Glomerular endothelial cell (primary cell): ENCODE results near the gene SULF2. TPM values are rescaled to one million over a fixed set of nuclear protein-coding genes. Genes with fewer than 3 reads are reported as not detected.

Source experiments
- DNase-seq: peaks from one replicate; pipeline ENCODE4 v3.0.0-alpha.2; 2011; ENCODE audit warnings: low read depth, low spot score; ENCODE audit errors: extremely low read depth
- total RNA-seq: library from RNA; depleted of rRNA; stranded (reverse); fragments of >200 nt; gene quantifications from 2 replicates; pipeline ENCODE4 v1.2.3, GENCODE V29; 2015

SULF2 gene
- total RNA-seq, 1 donor from 2014 or later: 1,185 TPM

- no peak for DNase-seq
Measured at GRCh38 chr20:47785854-47786764, 828 bp upstream of the SULF2 start.

GRCh38 chr20:47784599-47785310 lies 526 bp downstream of the SULF2 start:
- DNase-seq: no peak

- no peak for DNase-seq
Measured at GRCh38 chr20:47783828-47784598, 1.3 kb downstream of the SULF2 start.

DNA sequence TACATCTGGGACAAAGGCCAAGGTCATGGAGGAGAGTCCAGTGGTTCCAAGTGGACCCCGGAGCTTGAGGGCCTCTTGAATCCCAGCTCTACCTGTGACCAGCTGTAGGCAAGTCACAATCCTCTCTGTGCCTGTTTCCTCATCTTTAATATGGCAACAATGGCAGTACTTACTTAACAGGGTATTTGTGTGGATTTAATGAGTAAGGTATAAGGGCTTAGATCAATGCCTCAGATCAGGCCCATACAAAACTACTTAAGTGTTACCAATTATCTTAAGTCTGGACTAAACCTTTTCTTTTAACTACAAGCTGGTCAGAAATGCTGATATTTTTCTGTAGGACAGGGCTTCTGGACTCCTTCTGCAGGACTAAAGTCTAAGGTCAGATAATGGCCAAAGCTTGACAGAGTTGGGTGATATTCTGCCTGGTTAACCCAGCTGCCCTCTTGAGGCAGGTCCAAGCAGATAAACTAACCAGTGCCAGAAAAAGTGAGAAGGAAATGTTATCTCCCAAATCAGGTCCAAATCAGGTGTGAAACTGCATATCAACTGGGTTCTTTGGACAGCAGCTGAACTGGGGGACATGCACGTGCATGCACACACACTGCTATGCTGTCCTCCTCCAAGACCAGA lies 2.2 kb downstream of the SULF2 start:
- DNase-seq: no peak

GRCh38 chr20:47782076-47782475 lies 3.2 kb downstream of the SULF2 start:
- DNase-seq: no peak

DNA sequence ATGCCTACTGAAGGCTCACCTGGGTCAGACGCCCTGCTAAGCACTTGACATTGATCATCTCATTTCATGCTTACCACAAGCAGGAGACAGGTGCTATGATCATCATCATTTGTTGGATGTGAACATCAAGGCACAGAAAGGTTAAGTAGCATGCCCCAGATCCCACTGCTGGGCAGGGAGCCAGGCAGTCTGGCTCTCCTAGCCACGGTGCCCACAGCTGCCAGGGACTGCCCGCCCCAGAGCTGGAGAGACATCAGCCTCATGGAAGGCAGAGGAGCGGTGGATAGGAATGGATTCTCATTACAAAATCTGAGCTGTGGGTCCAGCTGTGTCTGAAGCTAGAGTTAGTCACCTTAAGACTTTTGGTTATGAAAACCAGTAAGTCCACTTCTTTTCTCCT lies 3.6 kb downstream of the SULF2 start:
- no peak for DNase-seq

DNA sequence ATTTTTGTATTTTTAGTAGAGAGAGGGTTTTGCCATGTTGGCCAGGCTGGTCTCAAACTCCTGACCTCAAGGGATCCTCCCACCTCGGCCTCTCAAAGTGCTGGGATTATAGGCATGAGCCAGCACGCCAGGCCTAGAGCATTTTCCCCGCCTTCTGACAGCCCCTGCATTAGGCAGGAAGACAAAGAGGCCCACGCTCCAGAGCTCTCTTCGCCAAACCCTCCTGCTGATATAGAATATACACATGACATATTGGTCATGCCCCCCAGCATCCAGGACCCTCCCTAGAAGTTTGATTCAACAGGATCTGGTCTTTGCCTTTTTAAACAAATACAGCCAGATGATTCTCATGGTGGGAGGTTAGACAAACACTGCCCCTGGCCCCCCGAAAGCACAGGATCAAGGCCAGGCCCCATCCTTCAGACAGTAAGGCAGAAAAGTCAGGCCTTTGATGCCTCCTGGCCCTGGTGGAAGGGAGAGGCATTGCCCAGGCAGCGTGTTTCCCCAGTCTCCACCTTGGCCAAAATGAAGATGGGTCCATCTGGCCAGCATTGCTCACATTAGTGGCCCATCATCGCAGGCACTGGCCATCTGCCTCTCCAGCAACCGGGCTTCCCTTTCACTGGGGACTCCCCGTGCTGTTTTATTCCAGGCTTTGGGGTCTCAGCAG lies 4.4 kb downstream of the SULF2 start:
- no peak for DNase-seq

DNA sequence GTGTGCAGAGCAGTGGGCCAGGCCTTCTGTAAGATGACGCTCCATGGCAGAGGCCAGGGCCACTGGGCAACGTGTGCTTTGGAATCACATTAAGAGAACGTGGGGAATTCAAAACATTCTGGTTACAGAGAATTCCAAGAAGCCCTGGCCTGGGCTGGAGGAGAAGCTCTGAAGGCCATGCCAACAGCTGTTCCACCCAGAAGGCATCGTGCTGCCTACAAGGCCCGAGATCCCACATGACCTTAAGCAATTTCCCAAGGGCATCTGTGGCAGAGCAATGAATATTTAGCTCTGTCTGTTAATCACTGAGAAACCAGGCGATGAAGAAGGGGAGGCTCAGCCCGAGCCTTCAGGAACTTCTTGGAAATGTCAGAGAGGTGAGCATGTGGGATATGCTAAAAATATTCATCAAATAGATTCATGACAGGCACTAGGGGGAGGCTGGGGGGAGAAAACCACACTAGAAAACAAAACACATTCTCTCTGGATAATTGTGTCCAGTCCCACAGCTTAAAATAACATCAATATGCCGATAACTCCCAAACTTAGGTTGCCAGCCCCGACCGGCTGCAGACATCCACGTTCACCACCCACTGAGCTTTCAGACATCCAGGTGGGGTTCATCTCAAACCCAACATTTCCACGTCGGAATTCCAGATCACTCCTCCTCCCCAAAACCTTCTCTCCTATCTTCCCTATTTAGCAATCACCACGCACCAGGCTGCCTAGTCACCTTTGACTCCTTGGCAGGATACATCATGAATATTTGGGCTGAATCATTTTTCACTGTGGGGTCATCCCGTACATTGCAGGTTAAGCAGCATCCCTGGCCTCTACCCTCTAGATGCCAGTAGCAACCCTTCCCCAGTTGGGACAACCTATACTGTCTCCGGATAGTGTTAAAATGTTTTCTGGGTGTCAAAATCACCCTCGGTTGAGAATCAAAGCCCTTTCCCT lies 6.6 kb downstream of the SULF2 start:
- no peak for DNase-seq

DNA sequence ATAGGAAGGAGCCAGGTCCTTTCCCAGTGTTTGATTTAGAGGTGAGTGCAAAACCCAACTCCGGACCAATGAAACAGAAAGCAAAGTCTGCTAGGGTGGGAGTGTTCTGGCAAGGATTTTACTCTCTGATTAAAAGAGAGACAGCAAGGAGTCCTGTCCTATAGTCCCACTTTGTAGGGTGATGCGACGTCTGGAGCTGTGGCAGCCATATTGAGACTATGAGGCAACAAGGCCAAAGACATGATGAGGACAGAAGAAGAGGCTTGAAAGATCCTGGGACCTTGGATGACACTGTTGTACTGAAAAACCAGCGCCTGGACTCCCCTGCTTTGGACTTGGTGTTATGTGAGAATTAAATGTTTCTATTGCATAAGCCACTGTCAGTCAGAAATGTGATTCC lies 8.1 kb downstream of the SULF2 start:
- DNase-seq: no peak

GRCh38 chr20:47776639-47777038 lies 8.6 kb downstream of the SULF2 start:
- DNase-seq: no peak

DNA sequence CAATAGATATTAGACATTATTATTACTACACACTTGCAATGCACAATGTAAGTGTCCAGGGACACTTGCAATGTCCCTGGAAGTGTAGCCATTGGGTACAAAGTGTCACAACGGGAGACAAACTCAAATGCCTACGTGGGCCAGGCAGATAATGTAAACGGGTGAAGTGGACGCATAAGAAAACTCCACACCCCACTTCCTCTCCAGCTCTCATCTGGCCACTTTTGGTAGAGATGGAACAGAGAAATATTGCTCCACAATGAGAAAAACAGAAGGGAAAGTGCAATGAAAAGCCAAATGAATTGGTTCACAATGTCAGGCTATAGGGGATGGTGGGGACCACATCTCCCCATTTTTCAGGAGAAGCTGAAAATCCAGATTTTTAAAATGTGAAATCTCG lies 9.4 kb downstream of the SULF2 start:
- DNase-seq: no peak

GRCh38 chr20:47775039-47775438 lies 10.2 kb downstream of the SULF2 start:
- DNase-seq: no peak

- DNase-seq: no peak
Measured at GRCh38 chr20:47774131-47774777, 11.0 kb downstream of the SULF2 start.

DNA sequence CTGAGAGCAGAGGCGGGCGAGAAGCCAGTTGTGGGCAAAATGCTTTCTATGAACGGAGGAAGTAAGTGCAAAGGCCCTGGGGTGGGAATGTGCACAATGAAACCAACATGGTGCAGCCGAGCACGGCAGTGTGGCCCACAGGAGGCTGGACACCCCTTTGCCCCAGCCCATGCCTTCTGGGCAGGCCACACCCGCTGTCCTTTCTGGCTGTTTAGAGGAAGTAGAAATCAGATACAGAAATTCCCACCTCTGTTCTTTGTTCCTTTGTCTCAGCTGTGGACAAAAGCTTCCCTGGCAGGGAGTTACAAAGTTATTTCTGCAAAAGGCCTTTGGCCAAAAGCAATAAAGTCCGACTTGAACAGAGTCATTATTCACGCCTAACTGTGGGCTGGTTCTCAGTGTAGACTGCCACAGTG lies 11.9 kb downstream of the SULF2 start:
- DNase-seq: no peak

GRCh38 chr20:47770935-47771334 lies 14.3 kb downstream of the SULF2 start:
- no peak for DNase-seq

DNA sequence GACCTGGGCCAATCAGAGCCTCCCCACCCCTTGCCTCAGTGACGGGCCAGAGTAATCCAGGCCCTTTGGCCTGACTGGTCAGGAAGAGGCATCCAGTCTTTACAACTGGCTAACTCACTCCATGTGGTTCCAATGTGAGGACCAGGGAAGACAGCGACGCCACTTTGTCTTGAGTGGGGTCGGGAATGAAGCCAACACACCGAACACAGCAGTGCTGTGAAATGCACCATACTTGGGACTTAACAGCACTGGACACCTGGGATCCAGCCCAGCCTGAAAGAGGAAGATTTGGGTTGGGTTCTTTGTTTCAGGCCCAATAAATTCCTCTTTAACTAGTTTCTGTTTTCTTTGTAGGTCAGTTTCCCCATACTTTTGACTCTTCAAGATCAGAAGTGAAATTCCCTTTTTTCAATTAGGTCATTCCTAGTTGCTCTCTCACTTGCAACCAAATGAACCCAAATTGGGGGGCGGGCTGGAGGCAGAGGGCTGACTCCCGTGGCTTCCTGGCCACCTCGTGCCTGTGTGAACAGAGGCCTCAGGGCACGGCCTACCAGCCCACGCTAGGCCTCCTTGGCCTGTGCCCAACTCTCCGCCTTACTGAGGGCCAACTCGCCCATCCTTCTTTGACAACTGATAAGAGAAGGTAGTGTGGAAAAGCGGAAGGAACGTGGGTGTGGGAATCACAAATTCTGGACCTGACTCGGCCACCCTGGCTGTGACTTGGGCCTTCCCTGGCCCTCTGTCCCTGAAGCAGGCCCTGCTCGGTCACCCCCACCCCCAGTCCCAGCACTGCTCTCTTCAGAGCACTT lies 17.1 kb downstream of the SULF2 start:
- no peak for DNase-seq

DNA sequence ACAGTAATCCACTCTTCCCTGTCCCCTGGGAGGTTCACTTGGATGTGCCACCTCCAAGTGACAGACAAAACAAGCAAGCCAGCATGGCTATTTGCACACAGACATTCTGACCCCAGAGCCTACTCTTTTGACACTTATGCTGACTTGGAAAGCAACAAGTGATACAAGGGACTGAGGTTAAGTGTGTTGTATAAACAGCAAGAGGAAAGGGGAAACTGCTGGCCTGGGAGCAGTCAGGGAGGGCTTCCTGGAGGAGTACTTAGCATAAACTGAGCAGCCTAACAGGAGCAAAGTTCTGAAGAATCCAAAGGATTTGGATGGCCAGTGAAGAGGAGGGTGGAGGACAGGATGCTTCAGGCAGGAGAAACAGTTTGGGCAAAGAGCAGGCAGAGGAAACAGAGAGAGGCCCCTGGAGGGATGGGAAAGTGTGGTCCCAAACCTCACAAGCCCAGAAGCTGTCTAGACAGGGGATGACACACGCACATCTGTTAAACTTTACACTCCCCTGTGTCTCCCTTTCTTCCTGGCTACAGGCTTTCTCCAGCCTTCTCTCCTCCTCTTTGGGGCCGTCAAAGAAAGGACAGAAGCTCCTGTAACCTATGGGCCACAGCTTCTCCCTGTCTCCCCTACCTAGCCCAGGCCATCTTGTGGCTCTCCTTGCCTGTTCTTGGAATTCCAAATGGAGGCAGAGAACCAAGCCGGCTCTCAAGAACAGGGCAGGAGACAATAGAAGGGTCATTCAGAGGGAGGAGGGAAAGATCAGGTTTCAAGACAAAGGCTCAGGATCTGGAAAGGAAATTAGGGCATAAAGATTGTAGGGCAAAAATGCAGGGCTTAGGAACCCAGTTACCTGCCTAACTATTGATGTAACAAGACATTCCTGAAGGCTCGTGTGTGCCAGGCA lies 19.3 kb downstream of the SULF2 start:
- no peak for DNase-seq
